Activated naive CD4-positive, alpha-beta T cell treated with anti-CD3 and anti-CD28 coated beads, Interleukin-2, amount 10 ng/mL, durations not matched to agents 7 days and 5 days (primary cell): Measurements from ENCODE around the gene PRRX2.

Experiments used
- CTCF ChIA-PET: fragments of 350-600 bp; sonication (Branson Sonifier 250); formaldehyde crosslinking; loops from one replicate; lab custom pipeline; 2021; ENCODE audit warnings: antibody characterized with exemption; lab: Charles Lee
- DNase-seq: peaks from one replicate; pipeline ENCODE4 v3.0.0-alpha.2; 2020
- H3K27ac Mint-ChIP-seq: one replicate; pipeline ENCODE4 v1.8.0; 2021; ENCODE audit warnings: mild to moderate bottlenecking, moderate library complexity, mixed read lengths
- H3K27me3 Mint-ChIP-seq: one replicate; pipeline ENCODE4 v1.8.0; 2021; ENCODE audit warnings: mild to moderate bottlenecking, mixed read lengths
- H3K36me3 Mint-ChIP-seq: one replicate; pipeline ENCODE4 v1.8.0; 2021; ENCODE audit warnings: mixed read lengths
- H3K4me1 Mint-ChIP-seq: one replicate; pipeline ENCODE4 v1.8.0; 2021; ENCODE audit warnings: mixed read lengths
- H3K4me3 Mint-ChIP-seq: one replicate; pipeline ENCODE4 v1.8.0; 2021; ENCODE audit warnings: mild to moderate bottlenecking, moderate library complexity, mixed read lengths
- H3K9me3 Mint-ChIP-seq: one replicate; pipeline ENCODE4 v1.8.0; 2021; ENCODE audit warnings: mixed read lengths

The PRRX2 gene

DNA sequence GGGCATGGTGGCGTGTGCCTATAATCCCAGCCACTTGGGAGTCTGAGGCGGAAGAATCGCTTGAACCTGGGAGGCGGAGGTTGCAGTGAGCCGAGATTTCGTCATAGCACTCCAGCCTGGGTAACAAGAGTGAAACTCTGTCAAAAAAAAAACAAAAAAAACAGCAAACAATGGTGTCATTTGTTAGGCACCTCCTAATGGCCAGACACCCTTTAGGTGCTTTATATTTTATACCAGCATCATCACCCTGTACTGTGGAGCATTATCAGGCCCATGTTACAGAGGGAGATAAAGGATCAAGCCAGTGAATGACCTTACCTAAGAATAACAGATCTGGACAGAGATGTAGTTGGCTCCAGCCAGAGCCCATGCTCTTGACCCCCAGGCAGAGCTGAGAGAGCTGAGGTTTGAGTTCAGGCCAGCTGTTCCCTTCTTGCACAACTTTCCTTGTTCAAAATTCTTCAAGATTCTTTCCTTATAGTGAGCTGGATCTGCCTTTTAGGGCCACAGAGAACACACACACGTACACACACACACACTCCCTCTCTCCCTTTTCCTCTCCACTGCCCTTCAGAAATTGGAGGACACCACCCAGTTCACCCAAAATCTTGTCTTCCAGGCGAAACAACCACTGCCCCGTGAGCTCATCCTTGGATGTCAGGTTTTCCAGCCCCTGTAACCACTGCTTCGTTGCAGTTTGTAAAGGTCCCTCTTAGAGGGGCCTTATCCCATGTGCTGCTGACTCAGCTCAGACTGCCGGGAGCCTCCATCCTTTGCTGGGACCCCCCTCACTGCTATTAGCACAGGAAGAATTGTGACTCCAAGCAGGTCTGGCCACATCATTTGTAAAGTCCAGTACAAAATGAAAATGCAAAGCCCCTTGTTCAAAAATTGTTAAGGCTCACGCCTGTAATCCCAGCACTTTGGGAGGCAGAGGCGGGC is 97.8 kb downstream of the PRRX2 start:
- Mint-ChIP-seq H3K27ac (no peak overlapping the region), H3K4me1 (peaks cover 3% of the 10 kb centered on the region), H3K4me3 (no peak overlapping the region), H3K9me3 (no peaks in the 10 kb centered on the region), H3K36me3 (no peaks in the 10 kb centered on the region), H3K27me3 (peaks cover 22% of the 10 kb centered on the region)
- no peak for DNase-seq
- CTCF ChIA-PET: interaction anchor here (0.6 to 0.8 kb wide), 2 partner anchors 10 to 27 kb away, joined by 3 to 5 read pairs; no protein-coding TSS in a partner anchor

DNA sequence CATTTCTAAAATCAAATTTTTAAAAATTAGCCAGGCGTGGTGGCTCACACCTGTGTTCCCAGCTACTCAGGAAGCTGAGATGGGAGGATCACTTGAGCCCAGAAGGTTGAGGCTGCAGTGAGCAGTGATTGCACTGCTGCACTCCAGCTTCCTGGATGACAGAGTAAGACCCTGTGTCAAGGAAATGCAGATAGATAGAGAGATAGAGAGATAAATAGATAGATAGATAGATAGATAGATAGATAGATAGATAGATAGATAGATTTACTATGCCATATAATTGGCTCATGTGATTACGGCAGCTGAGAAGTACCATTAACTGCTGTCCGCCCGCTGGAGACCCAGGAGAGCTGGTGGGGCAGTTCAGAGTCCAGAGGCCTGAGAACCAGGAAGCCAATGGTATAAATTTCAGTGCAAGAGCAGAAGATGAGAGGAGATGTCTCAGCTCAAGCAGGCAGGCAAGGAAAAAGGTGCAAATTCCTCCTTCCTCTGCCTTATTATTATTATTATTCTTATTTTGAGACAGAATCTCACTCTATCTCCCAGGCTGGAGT is 100.4 kb downstream of the PRRX2 start:
- Mint-ChIP-seq H3K4me1 (no peaks in the 10 kb centered on the region), H3K36me3 (no peaks in the 10 kb centered on the region), H3K27me3 (peaks cover 10% of the 10 kb centered on the region), H3K9me3 (no peaks in the 10 kb centered on the region), H3K27ac (no peak overlapping the region), H3K4me3 (no peak overlapping the region)
- CTCF ChIA-PET: no interaction called here
- no peak for DNase-seq

DNA sequence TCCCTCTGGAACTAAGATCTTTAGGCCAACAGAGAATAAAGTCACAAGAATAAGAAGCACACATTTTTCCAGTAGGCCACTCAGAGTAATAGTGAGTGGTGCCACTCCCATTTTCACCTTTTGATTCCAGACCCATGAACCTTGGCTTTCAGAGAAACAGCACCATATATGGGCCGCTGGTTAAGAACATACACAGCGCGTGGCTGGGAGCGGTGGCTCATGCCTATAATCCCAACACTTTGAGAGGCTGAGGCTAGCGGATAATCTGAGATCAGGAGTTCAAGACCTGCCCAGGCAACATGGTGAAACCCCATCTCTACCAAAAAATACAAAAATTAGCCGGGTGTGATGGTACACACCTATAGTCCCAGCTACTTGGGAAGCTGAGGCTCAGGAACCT is 103.0 kb downstream of the PRRX2 start:
- peaks cover 5% of the 10 kb centered on the region for H3K27me3 Mint-ChIP-seq
- CTCF ChIA-PET: no interaction called here

DNA sequence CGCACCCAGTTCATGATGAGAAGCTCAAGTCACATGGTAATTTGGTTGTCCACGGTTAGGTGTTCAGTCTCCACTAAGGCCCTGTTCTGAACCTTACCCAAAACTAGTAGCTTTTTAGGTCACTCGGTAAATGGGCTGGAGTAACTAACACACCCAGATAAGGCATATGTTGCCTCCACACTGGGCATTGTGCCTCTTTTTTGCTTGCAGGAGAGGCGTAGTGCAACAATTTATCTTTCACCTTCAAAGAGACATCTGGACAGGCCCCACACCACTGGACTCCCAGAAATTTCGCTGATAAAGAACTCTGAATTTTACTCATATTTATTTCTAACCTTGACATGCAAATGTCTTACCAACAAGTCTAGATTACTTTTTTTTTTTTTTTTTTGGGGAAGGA is 104.2 kb downstream of the PRRX2 start:
- H3K4me1 Mint-ChIP-seq: no peaks in the 10 kb centered on the region
- CTCF ChIA-PET: no interaction called here
- no peaks in the 10 kb centered on the region for H3K36me3 Mint-ChIP-seq

More for the DNA sequence above, 103.0 kb downstream of the PRRX2 start:
- Mint-ChIP-seq H3K9me3 (no peaks in the 10 kb centered on the region), H3K36me3 (no peaks in the 10 kb centered on the region), H3K4me3 (no peak overlapping the region), H3K4me1 (no peaks in the 10 kb centered on the region), H3K27ac (no peak overlapping the region)
- no peak for DNase-seq

DNA sequence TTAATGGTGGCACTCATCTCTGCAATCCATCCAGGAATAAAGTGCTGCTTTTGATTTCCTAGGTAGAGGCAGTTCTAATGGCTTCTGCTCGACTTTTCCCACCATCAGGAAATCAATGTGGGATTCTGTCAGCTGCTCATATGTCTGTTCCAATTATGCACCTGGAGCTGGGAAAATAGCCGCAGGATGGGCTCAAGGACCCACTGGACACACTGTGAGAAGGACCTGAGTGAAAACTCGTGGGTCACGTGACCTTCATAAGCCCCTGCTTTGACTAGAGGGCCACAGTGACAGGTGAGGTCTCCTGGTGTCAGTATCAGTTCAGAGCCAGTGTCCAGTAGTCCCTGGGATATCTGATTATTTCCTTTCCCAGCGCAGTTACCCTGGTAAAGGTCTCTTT is 105.3 kb downstream of the PRRX2 start:
- Mint-ChIP-seq H3K4me1 (no peaks in the 10 kb centered on the region), H3K27me3 (peaks cover 23% of the 10 kb centered on the region), H3K4me3 (no peak overlapping the region), H3K36me3 (no peaks in the 10 kb centered on the region), H3K9me3 (no peaks in the 10 kb centered on the region), H3K27ac (no peak overlapping the region)
- CTCF ChIA-PET: no interaction called here
- no peak for DNase-seq

More for the DNA sequence above, 104.2 kb downstream of the PRRX2 start:
- no peak for DNase-seq
- Mint-ChIP-seq H3K4me3 (no peak overlapping the region), H3K27ac (no peak overlapping the region), H3K9me3 (no peaks in the 10 kb centered on the region), H3K27me3 (peaks cover 15% of the 10 kb centered on the region)
